Nephron (organoid): Measurements from ENCODE around the gene LRRC30.

ENCODE experiments used
- H3K27ac Mint-ChIP-seq, 3 experiments: 2 replicates each; pipeline ENCODE4 v1.8.0; 2020; ENCODE audit warnings: mixed read lengths in 3 of 3, mild to moderate bottlenecking in 2 of 3, moderate library complexity in 1 of 3
- H3K27me3 Mint-ChIP-seq: 2 replicates; pipeline ENCODE4 v1.8.0; 2021; ENCODE audit warnings: low read depth, mild to moderate bottlenecking, moderate library complexity, mixed read lengths
- H3K36me3 Mint-ChIP-seq: 2 replicates; pipeline ENCODE4 v1.8.0; 2020; ENCODE audit warnings: low read depth, mixed read lengths
- H3K4me1 Mint-ChIP-seq: 2 replicates; pipeline ENCODE4 v1.8.0; 2020; ENCODE audit warnings: mixed read lengths
- H3K4me3 Mint-ChIP-seq, 3 experiments: 2 replicates each; pipeline ENCODE4 v1.8.0; 2020; ENCODE audit warnings: mild to moderate bottlenecking in 3 of 3, mixed read lengths in 3 of 3, moderate library complexity in 2 of 3
- H3K9me3 Mint-ChIP-seq: 2 replicates; pipeline ENCODE4 v1.8.0; 2020; ENCODE audit warnings: mixed read lengths
- TF ChIP-seq, protein P1 (sequence below), 3 experiments: fragments of 200-600 bp; sonication (generic); IDR thresholded peaks; one replicate each; pipeline ENCODE4 v1.5.0; 2021; ENCODE audit warnings: antibody characterized with exemption in 3 of 3; ENCODE audit not compliant: unreplicated experiment in 3 of 3

The LRRC30 gene

DNA sequence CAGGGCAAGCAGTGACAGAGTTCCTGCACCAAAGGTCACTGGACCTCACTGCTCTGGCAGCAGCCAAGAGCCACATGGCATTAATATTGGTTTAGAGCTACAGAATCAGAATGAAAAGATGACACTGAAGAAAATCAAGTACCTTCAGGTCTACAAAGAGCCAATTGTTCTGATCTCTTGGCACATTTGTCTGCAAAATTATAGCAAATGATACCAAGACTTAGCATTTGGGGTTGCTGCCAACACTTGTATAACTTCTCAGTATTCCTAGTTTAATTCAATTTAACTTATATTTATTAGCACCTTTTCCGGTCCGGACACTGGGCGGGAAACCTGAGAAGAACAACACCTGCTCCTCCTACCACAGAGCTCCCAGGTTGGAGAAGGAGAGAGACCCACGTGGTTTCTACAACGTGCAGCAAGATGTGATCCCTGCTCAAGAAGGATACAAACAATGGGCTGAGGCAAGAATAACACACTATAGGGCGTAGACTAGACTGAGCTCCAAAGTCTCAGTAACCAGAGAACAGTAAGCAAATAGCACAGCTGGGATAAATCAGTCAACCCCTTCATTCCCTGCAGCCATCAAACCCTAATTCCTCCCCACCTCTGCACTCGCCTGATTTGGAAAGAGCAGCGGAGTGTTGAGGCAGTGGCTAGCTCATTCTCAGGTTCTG, 2.4 kb downstream of the LRRC30 start:
- H3K27ac Mint-ChIP-seq = peak overlapping the region; percentile 52 to 82 (median 77)
- no peaks in the 10 kb centered on the region for H3K9me3 Mint-ChIP-seq
- no peaks in the 10 kb centered on the region for H3K36me3 Mint-ChIP-seq
- peaks cover 41% of the 10 kb centered on the region for H3K4me1 Mint-ChIP-seq
- peaks cover 8% of the 10 kb centered on the region for H3K27me3 Mint-ChIP-seq
- TF ChIP-seq, protein P1, sequence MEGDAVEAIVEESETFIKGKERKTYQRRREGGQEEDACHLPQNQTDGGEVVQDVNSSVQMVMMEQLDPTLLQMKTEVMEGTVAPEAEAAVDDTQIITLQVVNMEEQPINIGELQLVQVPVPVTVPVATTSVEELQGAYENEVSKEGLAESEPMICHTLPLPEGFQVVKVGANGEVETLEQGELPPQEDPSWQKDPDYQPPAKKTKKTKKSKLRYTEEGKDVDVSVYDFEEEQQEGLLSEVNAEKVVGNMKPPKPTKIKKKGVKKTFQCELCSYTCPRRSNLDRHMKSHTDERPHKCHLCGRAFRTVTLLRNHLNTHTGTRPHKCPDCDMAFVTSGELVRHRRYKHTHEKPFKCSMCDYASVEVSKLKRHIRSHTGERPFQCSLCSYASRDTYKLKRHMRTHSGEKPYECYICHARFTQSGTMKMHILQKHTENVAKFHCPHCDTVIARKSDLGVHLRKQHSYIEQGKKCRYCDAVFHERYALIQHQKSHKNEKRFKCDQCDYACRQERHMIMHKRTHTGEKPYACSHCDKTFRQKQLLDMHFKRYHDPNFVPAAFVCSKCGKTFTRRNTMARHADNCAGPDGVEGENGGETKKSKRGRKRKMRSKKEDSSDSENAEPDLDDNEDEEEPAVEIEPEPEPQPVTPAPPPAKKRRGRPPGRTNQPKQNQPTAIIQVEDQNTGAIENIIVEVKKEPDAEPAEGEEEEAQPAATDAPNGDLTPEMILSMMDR (IDR thresholded peaks at IDR 0.05; ENCODE audit: unreplicated experiment in 3 of 3) = no peak
- peak overlapping the region in 2 of 3 experiments; percentile 64 to 85 for H3K4me3 Mint-ChIP-seq

DNA sequence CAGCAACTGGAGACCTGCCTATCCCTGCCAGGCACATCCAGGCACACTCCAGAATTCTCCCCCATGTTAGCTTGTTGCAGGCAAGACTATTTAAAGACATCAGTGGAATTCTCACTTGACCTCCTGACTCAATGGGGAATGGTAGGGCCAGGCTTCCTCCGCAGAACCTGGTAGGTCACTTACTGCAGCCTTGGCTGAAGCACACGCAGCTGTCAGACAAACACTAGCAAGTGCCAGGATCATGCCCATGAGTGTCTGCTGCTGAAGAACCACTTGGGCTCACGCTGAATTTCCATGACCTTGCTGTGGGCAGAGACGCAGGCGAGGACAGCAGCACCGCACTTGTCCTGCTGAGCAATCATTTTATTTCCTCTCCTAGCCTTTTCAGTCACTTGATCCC, 3.2 kb downstream of the LRRC30 start:
- H3K36me3 Mint-ChIP-seq = no peaks in the 10 kb centered on the region
- H3K9me3 Mint-ChIP-seq = no peaks in the 10 kb centered on the region
- H3K4me3 Mint-ChIP-seq = peak overlapping the region in 2 of 3 experiments; percentile 46 to 85
- H3K4me1 Mint-ChIP-seq = peaks cover 45% of the 10 kb centered on the region
- H3K27ac Mint-ChIP-seq = peak overlapping the region; percentile 52 to 82 (median 77)
- TF ChIP-seq, protein P1 (IDR thresholded peaks at IDR 0.05; ENCODE audit: unreplicated experiment in 3 of 3) = no peak
- peaks cover 3% of the 10 kb centered on the region for H3K27me3 Mint-ChIP-seq

DNA sequence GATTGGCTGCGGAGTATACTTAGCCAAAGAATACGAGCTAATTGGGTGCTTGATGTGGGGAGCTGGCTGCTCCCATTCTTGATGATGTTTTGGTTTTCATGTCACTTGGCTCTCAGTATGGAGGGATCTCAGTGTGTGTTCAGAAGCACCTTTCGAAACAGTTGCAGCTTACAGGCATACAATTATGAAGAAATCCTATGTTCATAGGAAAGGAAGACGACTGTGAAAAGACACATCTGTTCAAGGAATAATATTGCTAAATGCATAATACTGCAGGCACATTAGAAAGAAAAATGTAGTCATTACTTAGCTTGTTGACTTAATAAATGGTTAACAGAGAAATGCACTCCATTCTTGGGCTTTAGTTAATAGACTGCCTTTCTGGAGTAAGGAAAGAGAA, 4.1 kb downstream of the LRRC30 start:
- peaks cover 45% of the 10 kb centered on the region for H3K4me1 Mint-ChIP-seq
- no peaks in the 10 kb centered on the region for H3K9me3 Mint-ChIP-seq
- TF ChIP-seq, protein P1 (IDR thresholded peaks at IDR 0.05; ENCODE audit: unreplicated experiment in 3 of 3) = no peak
- H3K27ac Mint-ChIP-seq = peak overlapping the region in 2 of 3 experiments; percentile 1 to 9
- no peaks in the 10 kb centered on the region for H3K36me3 Mint-ChIP-seq
- H3K4me3 Mint-ChIP-seq = peak overlapping the region in 1 of 3 experiments; percentile 22
- H3K27me3 Mint-ChIP-seq = no peaks in the 10 kb centered on the region

DNA sequence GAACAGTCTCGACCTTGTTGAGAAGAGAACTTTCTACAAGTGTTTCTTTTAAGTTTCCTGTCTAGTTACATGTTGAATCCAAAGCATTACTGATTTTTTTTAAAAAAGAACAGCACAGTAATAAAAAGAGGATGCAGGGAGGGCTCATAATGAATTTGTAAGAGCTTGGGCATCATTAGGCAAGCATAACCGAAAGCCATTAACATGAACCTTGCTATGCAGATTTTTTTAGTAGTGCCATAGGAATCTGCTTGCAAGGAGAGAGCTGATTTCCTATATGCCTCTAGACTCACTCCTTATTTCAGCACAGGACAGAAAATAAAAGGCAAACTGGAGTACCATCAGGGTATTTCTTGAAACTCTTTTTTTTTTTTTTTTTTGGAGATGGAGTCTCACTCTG, 5.2 kb downstream of the LRRC30 start:
- Mint-ChIP-seq H3K4me1 (peaks cover 36% of the 10 kb centered on the region), H3K27me3 (no peaks in the 10 kb centered on the region), H3K4me3 (no peak overlapping the region), H3K27ac (no peak overlapping the region), H3K36me3 (no peaks in the 10 kb centered on the region), H3K9me3 (no peaks in the 10 kb centered on the region)
- TF ChIP-seq, protein P1 (IDR thresholded peaks at IDR 0.05; ENCODE audit: unreplicated experiment in 3 of 3) = no peak

DNA sequence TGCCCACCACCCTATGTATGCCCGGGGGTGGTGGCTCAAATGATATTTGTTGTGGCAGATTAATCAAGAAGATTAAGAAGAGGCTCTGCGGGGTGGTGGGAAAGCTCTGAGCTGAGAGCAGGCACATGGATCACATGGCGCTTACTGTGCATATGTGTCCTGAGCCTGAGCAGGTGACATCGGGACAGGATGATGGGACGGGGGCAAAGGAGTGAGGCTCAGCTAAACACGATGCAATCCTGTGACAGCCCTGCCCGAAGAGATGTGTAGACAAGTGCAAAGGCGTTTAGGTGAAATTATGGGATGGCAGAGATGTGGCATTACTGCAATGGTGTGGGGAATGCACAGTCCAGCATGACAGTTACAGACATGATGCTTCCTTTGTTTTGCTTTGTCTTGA, 6.0 kb downstream of the LRRC30 start:
- H3K4me3 Mint-ChIP-seq = no peak overlapping the region
- H3K36me3 Mint-ChIP-seq = no peaks in the 10 kb centered on the region
- TF ChIP-seq, protein P1 (IDR thresholded peaks at IDR 0.05; ENCODE audit: unreplicated experiment in 3 of 3) = no peak
- no peaks in the 10 kb centered on the region for H3K9me3 Mint-ChIP-seq
- H3K27me3 Mint-ChIP-seq = no peaks in the 10 kb centered on the region
- H3K4me1 Mint-ChIP-seq = peaks cover 36% of the 10 kb centered on the region
- H3K27ac Mint-ChIP-seq = no peak overlapping the region

DNA sequence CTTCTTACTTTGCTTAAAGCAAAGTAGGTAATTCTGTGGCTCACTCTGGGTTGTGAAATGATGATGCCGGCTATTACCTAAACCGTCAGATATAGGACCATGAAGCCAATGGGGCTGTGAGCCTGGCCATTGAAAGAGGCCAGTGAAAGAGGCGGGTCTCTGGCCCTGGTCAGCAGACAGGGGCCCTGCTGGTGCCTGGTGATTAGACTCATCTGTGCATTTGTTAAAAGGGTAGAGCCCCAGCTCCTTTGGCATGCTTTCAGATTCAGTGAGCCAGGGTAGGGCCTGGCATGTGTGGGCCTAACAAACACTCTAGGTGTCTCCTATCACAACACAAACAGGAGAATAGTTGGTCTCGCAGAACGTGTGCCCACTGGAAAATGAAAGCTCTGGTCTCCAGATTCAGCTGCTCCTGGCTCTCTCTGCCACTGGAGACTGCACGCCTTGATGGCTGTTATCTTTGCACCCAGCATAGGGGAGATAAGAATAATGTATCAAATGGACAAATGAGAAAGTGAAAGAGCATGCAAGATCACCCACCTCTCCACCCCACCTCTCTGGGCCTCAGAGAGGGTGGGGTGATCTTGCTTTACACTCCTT, 6.9 kb downstream of the LRRC30 start:
- H3K27ac Mint-ChIP-seq = no peak overlapping the region
- no peaks in the 10 kb centered on the region for H3K36me3 Mint-ChIP-seq
- TF ChIP-seq, protein P1 (IDR thresholded peaks at IDR 0.05; ENCODE audit: unreplicated experiment in 3 of 3) = no peak
- H3K4me3 Mint-ChIP-seq = no peak overlapping the region
- H3K4me1 Mint-ChIP-seq = peaks cover 36% of the 10 kb centered on the region
- no peaks in the 10 kb centered on the region for H3K27me3 Mint-ChIP-seq
- H3K9me3 Mint-ChIP-seq = no peaks in the 10 kb centered on the region
